Liver (tissue), 9 donors: ENCODE data around the gene GPR132. TPM values are rescaled to one million over a fixed set of nuclear protein-coding genes. Genes with fewer than 3 reads are reported as not detected.
A peak's percentile ranks its signal among the peaks of the same experiment; 100 is the strongest.
"Not testable (repeated sequence)": the region's sequence is repeated elsewhere in the genome, so short reads cannot be mapped to it uniquely, and the experiment has no call there.

Source experiments
- DNase-seq: peaks from one replicate; pipeline ENCODE4 v3.0.0-alpha.2; 2017; ENCODE audit warnings: low spot score
- H3K27ac ChIP-seq, 2 donors: one replicate each; pipeline ENCODE4 v1.7.0; 2013; ENCODE audit warnings: inconsistent platforms in 2 of 2, low read length in 2 of 2, control low read depth in 1 of 2, low read depth in 1 of 2, mild to moderate bottlenecking in 1 of 2
- H3K27me3 ChIP-seq, 4 donors: one replicate each; pipeline versions ENCODE4 v1.6.1 to v1.7.0; 2013; ENCODE audit warnings: low read length in 3 of 4, inconsistent platforms in 1 of 4, mild to moderate bottlenecking in 1 of 4, moderate library complexity in 1 of 4; ENCODE audit not compliant: control insufficient read depth in 4 of 4, insufficient read depth in 4 of 4
- H3K36me3 ChIP-seq, 4 donors: one replicate each; pipeline versions ENCODE4 v1.6.1 to v1.7.0; 2013; ENCODE audit warnings: low read length in 3 of 4, mild to moderate bottlenecking in 3 of 4, low read depth in 1 of 4, moderate library complexity in 1 of 4; ENCODE audit not compliant: control insufficient read depth in 4 of 4, insufficient read depth in 3 of 4
- H3K4me1 ChIP-seq, 4 donors: one replicate each; pipeline versions ENCODE4 v1.6.1 to v1.7.0; 2013; ENCODE audit warnings: low read length in 3 of 4, mild to moderate bottlenecking in 3 of 4, moderate library complexity in 1 of 4; ENCODE audit not compliant: control insufficient read depth in 4 of 4, insufficient read depth in 4 of 4
- H3K4me3 ChIP-seq, 3 donors: one replicate each; pipeline versions ENCODE4 v1.6.1 to v1.7.0; 2013; ENCODE audit warnings: low read length in 3 of 3, control low read depth in 1 of 3, low read depth in 1 of 3, mild to moderate bottlenecking in 1 of 3
- H3K9ac ChIP-seq, 2 donors: one replicate each; pipeline ENCODE4 v1.7.0; 2013; ENCODE audit warnings: low read length in 2 of 2, mild to moderate bottlenecking in 2 of 2, moderate library complexity in 2 of 2, control low read depth in 1 of 2, low read depth in 1 of 2
- H3K9me3 ChIP-seq, 4 donors: one replicate each; pipeline versions ENCODE4 v1.6.1 to v1.7.0; 2013; ENCODE audit warnings: low read length in 3 of 4; ENCODE audit not compliant: control insufficient read depth in 4 of 4
- EGR1 ChIP-seq, 2 donors: IDR thresholded peaks; 2 replicates each; pipeline ENCODE4 v1.6.1; 2016 to 2018; ENCODE audit warnings: antibody characterized with exemption in 2 of 2, low read depth in 2 of 2
- FOXA2 ChIP-seq: IDR thresholded peaks from 2 replicates; pipeline ENCODE4 v1.6.1; 2016; ENCODE audit warnings: antibody characterized with exemption
- JUND ChIP-seq, 2 donors: IDR thresholded peaks; 2 replicates each; pipeline ENCODE4 v1.6.1; 2016; ENCODE audit warnings: antibody characterized with exemption in 2 of 2
- RAD21 ChIP-seq, 2 donors: IDR thresholded peaks; 2 replicates each; pipeline ENCODE4 v1.6.1; 2016; ENCODE audit warnings: antibody characterized with exemption in 2 of 2, mild to moderate bottlenecking in 2 of 2
- RXRA ChIP-seq, 2 donors: IDR thresholded peaks; 2 replicates each; pipeline ENCODE4 v1.6.1; 2017 to 2018; ENCODE audit warnings: antibody characterized with exemption in 2 of 2, mild to moderate bottlenecking in 1 of 2
- SP1 ChIP-seq: IDR thresholded peaks from 2 replicates; pipeline ENCODE4 v1.6.1; 2018; ENCODE audit warnings: antibody characterized with exemption, mild to moderate bottlenecking
- WGBS: extraction: QIAGEN DNeasy Blood & Tissue Kit; methylation state at CpG from one replicate; pipeline ENCODE4 v1.1.7; 2013; 5-methylcytosine and 5-hydroxymethylcytosine counted together
- polyA plus RNA-seq, 2 donors: library from polyadenylated mRNA; stranded (reverse) in 1 of 2; unstranded in 1 of 2; fragments of 200-250 nt in 1 of 2; fragments of >200 nt in 1 of 2; fragmentation: Nextera tagmentation in 1 of 2; extraction: Ambion mirVana in 1 of 2; gene quantifications; one replicate each; pipeline versions ENCODE4 v1.2.1 to v1.2.3, GENCODE V29; 2013 to 2015
- total RNA-seq, 2 donors: library from RNA; depleted of rRNA; stranded (reverse); fragments of >200 nt; gene quantifications; one replicate each; pipeline ENCODE4 v1.2.3, GENCODE V29; 2014
- TF ChIP-seq, protein P1 (sequence below): IDR thresholded peaks from 2 replicates; pipeline ENCODE4 v1.6.1; 2016; ENCODE audit warnings: antibody characterized with exemption, mild to moderate bottlenecking
- donor health status: healthy.
- donor health status: healthy.
- donor health status: healthy.
- donor health status: healthy.
- donor health status: healthy.

GPR132 gene
- total and polyA plus RNA-seq, 4 donors, result 0.32 to 1.2 (median 0.75) TPM

GRCh38 chr14:105066240-105067071 is 1.2 kb upstream of the GPR132 start:
- Histone ChIP-seq H3K27me3 (no peaks in the 10 kb centered on the region), H3K4me1 (peaks cover 0 to 5% (median 0%) of the 10 kb centered on the region in 4 donors), H3K4me3 (no peak overlapping the region), H3K9me3 (no peaks in the 10 kb centered on the region), H3K36me3 (no peaks in the 10 kb centered on the region), H3K9ac (no peak overlapping the region), H3K27ac (peak overlapping the region in 1 of 2 donors; percentile 75)
- TF ChIP-seq RXRA (IDR thresholded peaks at IDR 0.05), result peak in 1 of 2 donors; percentile 9
- TF ChIP-seq SP1, result no peak
- no peak for TF ChIP-seq RAD21 (IDR thresholded peaks at IDR 0.05)
- TF ChIP-seq FOXA2, result no peak
- no peak for TF ChIP-seq JUND (IDR thresholded peaks at IDR 0.05)
- 82% methylated on average over 28 of the region's 28 CpGs for WGBS
- no peak for DNase-seq

- peak overlapping the region in 2 of 3 donors; percentile 5 to 24 for H3K4me3 ChIP-seq
- H3K27ac ChIP-seq, result peak overlapping the region; percentile 75 to 79
- peak overlapping the region in 1 of 2 donors; percentile 44 for H3K9ac ChIP-seq
- H3K9me3 ChIP-seq, result no peaks in the 10 kb centered on the region
- no peaks in the 10 kb centered on the region for H3K36me3 ChIP-seq
- no peak for DNase-seq
- no peaks in the 10 kb centered on the region for H3K27me3 ChIP-seq
- TF ChIP-seq, protein P1, sequence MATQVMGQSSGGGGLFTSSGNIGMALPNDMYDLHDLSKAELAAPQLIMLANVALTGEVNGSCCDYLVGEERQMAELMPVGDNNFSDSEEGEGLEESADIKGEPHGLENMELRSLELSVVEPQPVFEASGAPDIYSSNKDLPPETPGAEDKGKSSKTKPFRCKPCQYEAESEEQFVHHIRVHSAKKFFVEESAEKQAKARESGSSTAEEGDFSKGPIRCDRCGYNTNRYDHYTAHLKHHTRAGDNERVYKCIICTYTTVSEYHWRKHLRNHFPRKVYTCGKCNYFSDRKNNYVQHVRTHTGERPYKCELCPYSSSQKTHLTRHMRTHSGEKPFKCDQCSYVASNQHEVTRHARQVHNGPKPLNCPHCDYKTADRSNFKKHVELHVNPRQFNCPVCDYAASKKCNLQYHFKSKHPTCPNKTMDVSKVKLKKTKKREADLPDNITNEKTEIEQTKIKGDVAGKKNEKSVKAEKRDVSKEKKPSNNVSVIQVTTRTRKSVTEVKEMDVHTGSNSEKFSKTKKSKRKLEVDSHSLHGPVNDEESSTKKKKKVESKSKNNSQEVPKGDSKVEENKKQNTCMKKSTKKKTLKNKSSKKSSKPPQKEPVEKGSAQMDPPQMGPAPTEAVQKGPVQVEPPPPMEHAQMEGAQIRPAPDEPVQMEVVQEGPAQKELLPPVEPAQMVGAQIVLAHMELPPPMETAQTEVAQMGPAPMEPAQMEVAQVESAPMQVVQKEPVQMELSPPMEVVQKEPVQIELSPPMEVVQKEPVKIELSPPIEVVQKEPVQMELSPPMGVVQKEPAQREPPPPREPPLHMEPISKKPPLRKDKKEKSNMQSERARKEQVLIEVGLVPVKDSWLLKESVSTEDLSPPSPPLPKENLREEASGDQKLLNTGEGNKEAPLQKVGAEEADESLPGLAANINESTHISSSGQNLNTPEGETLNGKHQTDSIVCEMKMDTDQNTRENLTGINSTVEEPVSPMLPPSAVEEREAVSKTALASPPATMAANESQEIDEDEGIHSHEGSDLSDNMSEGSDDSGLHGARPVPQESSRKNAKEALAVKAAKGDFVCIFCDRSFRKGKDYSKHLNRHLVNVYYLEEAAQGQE, result no peak
- WGBS, result 36% methylated on average over 12 of the region's 12 CpGs
- peaks cover 0 to 9% (median 1%) of the 10 kb centered on the region in 4 donors for H3K4me1 ChIP-seq
Measured at GRCh38 chr14:105064721-105065143, 498 bp downstream of the GPR132 start.

DNA sequence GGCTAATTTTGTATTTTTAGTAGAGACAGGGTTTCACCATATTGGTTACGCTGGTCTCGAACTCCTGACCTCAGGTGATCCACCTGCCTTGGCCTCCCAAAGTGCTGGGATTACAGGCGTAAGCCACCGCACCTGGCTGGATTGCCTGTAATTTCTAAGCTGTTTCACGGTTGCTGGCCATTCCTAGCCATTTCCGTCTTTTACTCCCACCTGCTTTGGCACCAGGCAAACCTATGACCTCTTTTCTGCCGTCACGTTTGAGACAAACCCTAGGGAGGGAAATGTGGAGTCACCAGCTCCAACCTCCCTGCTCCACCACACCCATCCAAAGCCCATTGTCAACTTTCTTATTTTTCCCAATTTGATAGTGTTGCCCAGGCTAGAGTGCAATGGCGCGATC is 1.2 kb downstream of the GPR132 start:
- Histone ChIP-seq H3K36me3 (no peaks in the 10 kb centered on the region), H3K27me3 (no peaks in the 10 kb centered on the region), H3K4me1 (peaks cover 0 to 9% (median 2%) of the 10 kb centered on the region in 4 donors), H3K4me3 (no peak overlapping the region), H3K27ac (no peak overlapping the region), H3K9ac (no peak overlapping the region), H3K9me3 (no peaks in the 10 kb centered on the region)
- WGBS, result 85% methylated on average over 10 of the region's 10 CpGs
- no peak for TF ChIP-seq EGR1 (IDR thresholded peaks at IDR 0.05; ENCODE audit: low read depth in 2 of 2)
- TF ChIP-seq RXRA (IDR thresholded peaks at IDR 0.05), result no peak
- no peak for DNase-seq

DNA sequence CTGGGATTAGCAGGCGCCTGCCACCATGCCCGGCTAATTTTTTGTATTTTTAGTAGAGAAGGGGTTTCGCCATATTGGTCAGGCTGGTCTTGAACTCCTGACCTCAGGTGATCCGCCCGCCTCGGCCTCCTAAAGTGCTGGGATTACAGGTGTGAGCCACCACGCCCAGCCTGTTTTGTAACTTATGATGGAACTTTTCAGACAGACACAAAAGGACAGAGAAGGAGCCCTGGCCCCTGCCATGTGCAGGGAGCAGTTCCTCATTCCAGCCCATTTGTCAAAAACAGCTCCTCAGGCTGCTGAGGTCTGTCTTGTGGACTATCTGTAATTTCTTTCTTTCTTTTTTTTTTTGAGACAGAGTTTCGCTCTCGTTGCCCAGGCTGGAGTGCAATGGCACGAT is 1.7 kb downstream of the GPR132 start:
- DNase-seq, H3K27me3 ChIP-seq, H3K9ac ChIP-seq, H3K4me1 ChIP-seq, H3K27ac ChIP-seq, H3K36me3 ChIP-seq, H3K9me3 ChIP-seq, H3K4me3 ChIP-seq: not testable (repeated sequence)
- 78% methylated on average over 10 of the region's 10 CpGs for WGBS
